HL-60 (cell line): ENCODE data around the gene PTPN1.

Experiments used
- CTCF ChIP-seq: IDR thresholded peaks from one replicate; pipeline ENCODE4 v1.5.1; 2011; ENCODE audit warnings: low read length, control low read depth, inconsistent platforms; ENCODE audit not compliant: insufficient read depth
- GABPA ChIP-seq: IDR thresholded peaks from 2 replicates; pipeline ENCODE4 v1.6.1; 2012; ENCODE audit warnings: low read depth

DNA sequence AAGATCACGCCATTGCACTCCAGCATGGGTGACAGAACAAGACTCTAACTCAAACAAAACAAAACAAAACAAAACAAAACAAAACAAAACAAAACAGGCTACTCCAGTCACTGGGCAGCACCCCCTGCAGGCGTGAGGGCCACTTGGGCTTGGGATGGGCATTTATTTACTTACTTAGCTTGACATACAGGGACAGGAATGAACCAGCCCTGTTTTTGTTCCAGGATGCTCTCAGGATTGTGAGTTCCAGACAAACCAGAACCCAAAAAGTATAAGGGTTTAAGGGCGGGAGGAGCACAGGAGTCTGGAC is 4.0 kb upstream of the PTPN1 start:
- no peak for TF ChIP-seq CTCF
- no peak for TF ChIP-seq GABPA
